Activated T-helper 1 cell treated with Interleukin-2 at 50 U/mL for 16 hours (primary cell): ENCODE data around the gene KIAA0232.
"Not testable (repeated sequence)": the region's sequence is repeated elsewhere in the genome, so short reads cannot be mapped to it uniquely, and the experiment has no call there.

Experiments
- DNase-seq: peaks from one replicate; pipeline ENCODE4 v3.0.0-alpha.2; 2020; ENCODE audit warnings: low read depth

The KIAA0232 gene

DNA sequence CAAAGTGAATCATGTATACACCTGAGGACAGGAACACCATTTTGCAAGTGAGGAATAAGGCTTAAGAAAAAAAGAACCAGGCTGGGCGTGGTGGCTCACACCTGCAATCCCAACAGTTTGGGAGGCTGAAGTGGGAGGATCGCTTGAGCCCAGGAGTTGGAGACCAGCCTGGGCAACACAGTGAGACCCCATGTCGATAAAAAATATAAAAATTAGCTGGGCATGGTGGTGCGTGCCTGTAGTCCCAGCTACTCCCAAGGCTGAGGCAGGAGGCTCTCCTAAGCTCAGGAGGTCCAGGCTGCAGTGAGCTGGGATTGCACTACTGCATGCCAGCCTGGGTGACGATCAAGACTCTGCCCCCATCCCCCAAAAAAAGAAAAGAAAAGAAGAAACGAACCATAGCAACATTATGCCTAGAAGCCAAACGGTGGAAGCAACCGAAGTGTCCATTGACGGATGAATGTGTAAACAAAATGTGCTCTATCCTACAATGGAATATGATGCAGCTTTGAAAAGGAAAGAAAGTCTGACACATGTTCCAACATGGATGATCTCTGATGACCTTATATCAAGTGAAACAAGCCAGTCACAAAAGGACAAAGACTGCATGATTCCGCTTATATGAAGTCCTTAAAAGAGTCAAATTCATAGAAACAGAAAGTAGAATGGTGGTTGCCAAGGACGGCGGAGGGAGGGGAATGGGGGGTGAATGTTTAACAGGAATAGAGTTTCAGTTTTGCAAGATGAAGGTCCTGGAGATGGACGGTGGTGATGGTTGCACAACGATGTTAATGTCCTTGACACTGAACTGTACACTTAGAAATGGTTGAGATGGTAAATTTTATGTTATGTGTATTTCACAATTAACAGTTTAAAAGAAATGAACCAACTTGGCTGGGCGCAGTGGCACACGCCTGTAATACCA lies 8.6 kb upstream of the KIAA0232 start:
- no peak for DNase-seq

GRCh38 chr4:6775746-6776145 lies 6.8 kb upstream of the KIAA0232 start:
- no peak for DNase-seq

GRCh38 chr4:6776920-6777635 lies 5.4 kb upstream of the KIAA0232 start:
- no peak for DNase-seq

DNA sequence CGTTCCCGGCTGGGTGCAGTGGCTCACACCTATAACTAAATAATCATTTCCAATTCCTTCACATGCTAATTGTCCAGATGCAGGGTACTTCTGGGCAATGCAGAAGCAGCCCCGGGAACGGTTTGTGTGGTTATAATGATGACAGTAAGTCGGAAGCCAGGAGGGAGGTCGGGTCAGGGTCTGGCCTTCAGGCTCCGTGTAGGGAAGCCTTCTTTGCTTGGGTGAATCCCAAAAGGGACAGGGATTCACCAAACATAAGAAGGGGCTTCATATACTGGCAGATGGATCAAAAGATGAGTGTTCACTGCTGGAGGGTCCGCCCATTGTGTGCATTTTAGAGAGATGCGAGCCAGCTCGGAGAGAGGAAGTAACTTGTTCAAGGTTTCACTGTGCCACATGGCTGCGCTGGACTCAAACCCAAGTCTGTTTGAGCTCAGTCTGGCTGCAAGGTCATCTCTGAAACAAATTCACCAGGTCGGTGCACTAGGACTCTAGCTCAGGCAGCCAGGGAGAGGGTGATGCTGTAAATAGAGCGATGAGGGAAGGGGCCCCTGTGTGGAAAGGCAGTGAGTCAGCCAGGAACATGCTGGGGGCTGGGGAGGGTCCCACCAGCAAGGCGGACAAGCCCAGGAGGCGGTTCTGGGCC lies 4.8 kb upstream of the KIAA0232 start:
- DNase-seq = no peak

DNA sequence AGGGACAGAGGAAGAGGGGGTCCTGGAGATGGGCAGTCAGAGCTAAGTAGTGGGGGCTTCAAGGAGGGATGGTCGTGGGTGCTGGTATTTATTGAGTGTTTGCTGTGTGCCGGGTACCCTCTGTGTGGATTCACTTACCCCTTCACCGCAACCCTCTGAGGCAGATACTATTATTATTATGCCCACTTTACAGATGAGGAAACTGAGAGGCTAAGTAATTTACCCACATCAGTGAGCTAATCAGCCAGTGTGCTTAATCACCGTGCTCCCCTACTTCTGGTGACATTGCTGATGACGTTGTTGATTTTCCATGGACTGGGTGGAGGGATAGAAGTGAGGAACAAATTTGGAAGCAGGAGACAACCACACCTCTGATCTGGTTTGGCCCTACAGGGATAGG lies 4.1 kb upstream of the KIAA0232 start:
- no peak for DNase-seq

- no peak for DNase-seq
Observed at GRCh38 chr4:6779667-6780565, 2.6 kb upstream of the KIAA0232 start.

DNA sequence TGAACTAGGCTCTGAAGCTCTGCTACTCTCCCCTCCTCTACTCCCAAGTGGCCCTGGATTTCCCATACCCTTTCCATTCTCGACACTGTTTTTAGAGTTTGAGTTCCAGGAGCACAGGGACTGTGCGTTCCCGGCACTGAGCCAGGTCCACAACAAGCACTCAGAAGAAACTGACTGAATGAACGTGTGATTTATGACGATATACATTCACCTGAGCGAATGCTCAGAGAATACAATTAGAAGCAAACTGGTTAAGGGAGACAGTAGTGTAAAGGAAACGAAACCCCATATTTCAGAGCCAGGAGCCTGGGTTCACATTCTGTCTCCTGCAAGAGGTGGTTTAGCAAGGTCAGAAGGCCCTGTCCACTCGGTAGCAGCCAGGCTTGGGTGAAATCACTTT lies 1.4 kb upstream of the KIAA0232 start:
- no peak for DNase-seq

GRCh38 chr4:6781561-6781960 lies 966 bp upstream of the KIAA0232 start:
- DNase-seq = no peak

- DNase-seq = no peak
Observed at GRCh38 chr4:6782846-6783110, 251 bp downstream of the KIAA0232 start.

DNA sequence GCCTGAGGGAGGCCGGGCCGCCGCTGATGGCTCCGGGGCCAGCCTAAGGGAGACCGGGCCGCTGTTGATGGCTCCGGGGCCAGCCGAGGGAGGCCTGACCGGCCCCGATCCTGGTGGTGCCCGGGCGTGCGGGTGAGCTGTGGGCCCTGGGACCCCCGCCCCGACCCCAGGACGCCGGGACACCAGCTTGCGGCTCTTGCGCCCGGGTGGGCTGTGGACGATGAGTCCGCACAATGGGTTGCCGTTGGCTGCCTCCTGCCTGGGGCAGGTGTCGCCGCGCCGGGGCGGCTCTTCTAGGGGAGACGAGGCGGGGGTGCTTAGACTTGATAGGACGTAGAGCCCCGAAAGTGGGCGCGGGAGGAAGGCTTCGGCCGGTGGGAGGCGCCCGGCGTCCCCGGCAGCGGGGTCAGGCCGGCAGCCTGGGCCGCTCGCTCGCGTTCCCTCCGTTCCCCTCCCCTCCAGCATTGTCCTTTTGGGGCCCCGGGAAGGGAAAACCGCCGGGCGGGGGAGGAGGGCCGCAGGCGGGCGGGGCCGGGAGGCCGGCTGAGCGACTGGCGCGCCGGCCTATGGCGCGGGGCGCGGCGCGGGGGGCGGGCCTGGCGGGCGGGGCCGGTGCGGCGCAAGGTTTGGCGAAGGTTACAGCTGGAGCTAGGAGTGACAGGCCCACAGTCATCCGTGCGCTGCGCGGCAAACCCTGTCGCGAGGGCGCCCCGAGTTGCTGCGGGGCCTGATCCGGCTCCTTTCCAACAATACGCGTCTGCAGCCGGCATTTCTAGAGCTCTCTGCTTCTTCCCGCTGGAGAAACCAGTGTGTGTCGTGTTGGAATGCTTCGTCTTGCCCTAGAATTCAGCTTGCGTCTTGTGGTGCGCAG lies 819 bp downstream of the KIAA0232 start:
- peak; percentile 86 for DNase-seq

DNA sequence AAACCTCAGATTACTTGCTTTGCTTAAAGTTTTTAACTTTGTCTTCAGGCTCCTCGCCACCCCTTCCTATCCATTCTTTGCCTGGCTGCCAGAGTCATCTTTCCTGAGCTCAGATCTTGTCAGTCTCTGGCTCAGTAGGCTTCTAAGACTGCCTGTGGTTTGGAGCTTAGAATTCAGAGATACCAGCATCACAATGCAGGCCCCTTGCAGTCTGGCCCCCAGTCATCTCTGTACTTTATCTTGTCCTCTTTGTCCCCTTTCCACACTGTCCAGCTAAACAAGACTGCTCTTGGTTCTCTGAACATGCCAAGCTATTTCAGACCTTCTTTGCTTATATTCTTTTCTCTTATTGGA lies 3.0 kb downstream of the KIAA0232 start:
- no peak for DNase-seq

DNA sequence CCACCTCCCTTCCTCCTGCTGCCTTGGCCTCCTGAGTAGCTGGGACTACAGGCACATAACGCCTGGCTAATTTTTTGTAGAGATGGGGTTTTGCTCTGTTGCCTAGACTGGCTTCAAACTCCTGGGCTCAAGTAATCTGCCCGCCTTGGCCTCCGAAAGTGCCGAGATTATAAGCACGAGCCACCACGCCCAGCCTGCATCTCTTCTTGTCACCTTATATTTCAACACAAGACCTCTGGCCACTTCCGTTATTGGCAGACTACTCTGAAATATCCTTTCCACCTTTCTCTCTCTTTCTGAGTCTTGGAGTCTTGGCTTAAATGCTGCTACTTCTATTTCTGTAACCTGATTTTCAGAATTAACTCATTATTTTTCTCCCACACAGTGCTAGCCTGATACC lies 5.6 kb downstream of the KIAA0232 start:
- no peak for DNase-seq

DNA sequence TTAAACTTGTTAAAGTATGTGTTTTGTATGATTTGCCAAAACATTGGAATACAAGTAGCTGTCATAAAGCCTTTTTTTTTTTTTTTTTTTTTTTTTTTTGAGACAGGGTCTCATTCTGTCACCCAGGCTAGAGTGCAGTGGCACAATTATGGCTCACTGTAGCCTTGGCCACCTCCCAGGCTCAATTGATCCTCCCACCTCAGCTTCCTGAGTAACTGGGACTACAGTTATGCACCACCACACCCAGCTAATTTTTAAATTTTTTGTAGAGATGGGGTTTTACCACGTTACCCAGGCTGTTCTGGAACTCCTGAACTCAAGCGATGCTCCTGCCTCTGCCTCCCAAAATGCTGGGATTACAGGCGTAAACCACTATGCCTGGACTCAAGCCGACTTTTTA lies 8.7 kb downstream of the KIAA0232 start:
- DNase-seq = not testable (repeated sequence)

GRCh38 chr4:6791796-6792195 lies 9.3 kb downstream of the KIAA0232 start:
- not testable (repeated sequence) for DNase-seq

GRCh38 chr4:6794189-6794588 lies 11.7 kb downstream of the KIAA0232 start:
- no peak for DNase-seq

DNA sequence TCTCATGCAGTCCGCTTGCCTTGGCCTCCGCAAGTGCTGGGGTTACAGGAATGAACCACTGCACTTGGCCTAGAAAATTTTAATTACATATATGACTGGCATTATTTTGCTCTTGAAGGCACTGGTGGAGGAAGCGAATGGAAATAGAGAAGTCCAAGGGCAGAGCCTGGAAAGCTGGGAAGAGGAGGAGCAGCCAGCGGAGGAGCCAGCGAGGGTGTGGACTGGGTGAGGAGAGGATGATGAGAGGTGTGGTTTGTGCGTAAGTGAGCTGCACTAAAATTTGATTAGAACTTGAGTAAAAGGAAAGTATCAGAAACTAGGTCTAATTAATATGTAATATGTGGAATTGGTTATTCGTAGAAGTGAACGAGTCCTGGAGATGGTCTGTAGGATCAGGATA lies 13.3 kb downstream of the KIAA0232 start:
- no peak for DNase-seq

- DNase-seq = not testable (repeated sequence)
Observed at GRCh38 chr4:6797368-6797767, 14.8 kb downstream of the KIAA0232 start.

GRCh38 chr4:6799091-6799490 lies 16.6 kb downstream of the KIAA0232 start:
- DNase-seq = no peak

DNA sequence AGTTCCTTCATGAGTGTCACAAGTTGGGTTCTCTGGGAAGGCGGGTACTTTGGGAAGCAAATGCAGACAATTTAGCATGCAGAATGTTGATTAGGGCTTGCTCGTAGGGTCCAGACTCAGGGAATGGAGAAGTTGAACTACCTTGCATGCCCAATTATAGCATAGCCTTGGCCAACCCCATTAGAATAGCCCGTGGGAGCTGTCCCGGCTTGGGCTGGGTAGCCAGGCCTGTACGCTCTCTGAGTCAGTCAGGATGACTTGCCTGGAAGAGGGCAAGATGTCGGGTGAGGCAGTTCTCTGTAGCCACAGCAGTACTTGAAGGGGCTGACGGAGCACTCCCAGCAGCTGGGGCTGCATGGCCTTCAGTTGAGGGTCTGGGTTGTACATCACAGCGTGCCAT lies 19.5 kb downstream of the KIAA0232 start:
- DNase-seq = no peak

DNA sequence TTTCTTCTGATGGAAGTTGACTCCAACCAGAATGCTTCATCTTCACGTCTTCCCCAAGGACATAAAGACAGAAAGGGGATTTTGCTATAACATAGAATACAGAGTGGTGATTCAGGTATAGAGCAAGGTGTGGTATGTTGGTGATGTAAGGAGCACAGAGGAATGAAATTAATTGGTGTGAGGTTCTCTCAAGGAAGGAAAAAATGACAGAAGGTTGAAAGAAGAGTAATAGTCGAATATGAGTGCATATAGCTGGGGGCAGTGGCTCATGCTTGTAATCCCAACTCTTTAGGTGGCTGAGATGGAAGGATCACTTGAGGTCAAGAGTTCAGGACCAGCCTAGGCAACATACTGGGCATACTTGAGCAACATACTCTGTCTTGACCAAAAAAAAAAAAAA lies 20.1 kb downstream of the KIAA0232 start:
- no peak for DNase-seq

- no peak for DNase-seq
Observed at GRCh38 chr4:6803246-6803645, 20.7 kb downstream of the KIAA0232 start.
